ENCODE data around the gene ADAMTSL5.

- TF ChIP-seq, protein P1, sequence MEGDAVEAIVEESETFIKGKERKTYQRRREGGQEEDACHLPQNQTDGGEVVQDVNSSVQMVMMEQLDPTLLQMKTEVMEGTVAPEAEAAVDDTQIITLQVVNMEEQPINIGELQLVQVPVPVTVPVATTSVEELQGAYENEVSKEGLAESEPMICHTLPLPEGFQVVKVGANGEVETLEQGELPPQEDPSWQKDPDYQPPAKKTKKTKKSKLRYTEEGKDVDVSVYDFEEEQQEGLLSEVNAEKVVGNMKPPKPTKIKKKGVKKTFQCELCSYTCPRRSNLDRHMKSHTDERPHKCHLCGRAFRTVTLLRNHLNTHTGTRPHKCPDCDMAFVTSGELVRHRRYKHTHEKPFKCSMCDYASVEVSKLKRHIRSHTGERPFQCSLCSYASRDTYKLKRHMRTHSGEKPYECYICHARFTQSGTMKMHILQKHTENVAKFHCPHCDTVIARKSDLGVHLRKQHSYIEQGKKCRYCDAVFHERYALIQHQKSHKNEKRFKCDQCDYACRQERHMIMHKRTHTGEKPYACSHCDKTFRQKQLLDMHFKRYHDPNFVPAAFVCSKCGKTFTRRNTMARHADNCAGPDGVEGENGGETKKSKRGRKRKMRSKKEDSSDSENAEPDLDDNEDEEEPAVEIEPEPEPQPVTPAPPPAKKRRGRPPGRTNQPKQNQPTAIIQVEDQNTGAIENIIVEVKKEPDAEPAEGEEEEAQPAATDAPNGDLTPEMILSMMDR (CRISPR knock-in tag; IDR thresholded peaks at IDR 0.05) = no peak
- TF ChIP-seq ZNF451 (CRISPR knock-in tag; IDR thresholded peaks at IDR 0.05) = no peak
- TF ChIP-seq, protein P2, sequence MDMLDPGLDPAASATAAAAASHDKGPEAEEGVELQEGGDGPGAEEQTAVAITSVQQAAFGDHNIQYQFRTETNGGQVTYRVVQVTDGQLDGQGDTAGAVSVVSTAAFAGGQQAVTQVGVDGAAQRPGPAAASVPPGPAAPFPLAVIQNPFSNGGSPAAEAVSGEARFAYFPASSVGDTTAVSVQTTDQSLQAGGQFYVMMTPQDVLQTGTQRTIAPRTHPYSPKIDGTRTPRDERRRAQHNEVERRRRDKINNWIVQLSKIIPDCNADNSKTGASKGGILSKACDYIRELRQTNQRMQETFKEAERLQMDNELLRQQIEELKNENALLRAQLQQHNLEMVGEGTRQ (IDR thresholded peaks at IDR 0.05; ENCODE audit: low read depth, low read length) = no peak
- TF ChIP-seq, protein P2 (CRISPR knock-in tag; IDR thresholded peaks at IDR 0.05; ENCODE audit: borderline replicate concordance) = no peak
Measured at GRCh38 chr19:1487576-1488281, 25.1 kb downstream of the ADAMTSL5 start.

All from HepG2 (cell line).